HepG2 (cell line): ENCODE results near the gene EIF5A. TPM values are rescaled to one million over a fixed set of nuclear protein-coding genes. Genes with fewer than 3 reads are reported as not detected.
A peak's percentile ranks its signal among the peaks of the same experiment; 100 is the strongest.

ENCODE experiments used
- ATF2 ChIP-seq: sonication (generic); formaldehyde crosslinking; IDR thresholded peaks from 2 replicates; pipeline ENCODE4 v1.4.0; 2020; ENCODE audit warnings: missing genetic modification reagents
- CREB1 ChIP-seq, 2 experiments: fragments of 450-650 bp in 1 of 2; IDR thresholded peaks; 2 replicates each; pipeline ENCODE4 v1.6.1; 2016 to 2017; ENCODE audit warnings: control low read depth in 1 of 2, mild to moderate bottlenecking in 1 of 2, missing compliant biosample characterization in 1 of 2, missing genetic modification characterization in 1 of 2
- ELK4 ChIP-seq: sonication (generic); formaldehyde crosslinking; IDR thresholded peaks from 2 replicates; pipeline ENCODE4 v1.9.0; 2021; ENCODE audit warnings: missing genetic modification reagents, borderline replicate concordance
- ESRRA ChIP-seq: sonication (generic); formaldehyde crosslinking; IDR thresholded peaks from 2 replicates; pipeline ENCODE4 v1.5.1; 2020; ENCODE audit warnings: mild to moderate bottlenecking, low read depth, missing genetic modification reagents
- GZF1 ChIP-seq: sonication (generic); formaldehyde crosslinking; IDR thresholded peaks from 2 replicates; pipeline ENCODE4 v1.5.1; 2020; ENCODE audit warnings: mild to moderate bottlenecking, missing genetic modification reagents
- KDM2A ChIP-seq: sonication (generic); formaldehyde crosslinking; IDR thresholded peaks from 2 replicates; pipeline ENCODE4 v1.4.0; 2020; ENCODE audit warnings: low read depth, missing genetic modification reagents, borderline replicate concordance
- MATR3 ChIP-seq: sonication (generic); formaldehyde crosslinking; IDR thresholded peaks from 2 replicates; pipeline ENCODE4 v1.4.0; 2020; ENCODE audit warnings: missing genetic modification reagents
- MED8 ChIP-seq: sonication (generic); formaldehyde crosslinking; IDR thresholded peaks from 2 replicates; pipeline ENCODE4 v1.8.1; 2023; ENCODE audit warnings: mild to moderate bottlenecking, missing genetic modification reagents; ENCODE audit not compliant: insufficient replicate concordance
- MXD4 ChIP-seq: IDR thresholded peaks from 2 replicates; pipeline ENCODE4 v1.6.1; 2016; ENCODE audit warnings: mild to moderate bottlenecking, missing biosample characterization, missing genetic modification reagents
- PHF21A ChIP-seq: sonication (generic); formaldehyde crosslinking; IDR thresholded peaks from 2 replicates; pipeline ENCODE4 v1.5.0; 2020; ENCODE audit warnings: mild to moderate bottlenecking, missing genetic modification reagents
- SP5 ChIP-seq: IDR thresholded peaks from 2 replicates; pipeline ENCODE4 v1.6.1; 2016; ENCODE audit warnings: low read depth, borderline replicate concordance
- SPEN ChIP-seq: sonication (generic); formaldehyde crosslinking; IDR thresholded peaks from 2 replicates; pipeline ENCODE4 v1.5.1; 2020; ENCODE audit warnings: low read depth, mild to moderate bottlenecking, missing genetic modification reagents
- SRY ChIP-seq: sonication (generic); formaldehyde crosslinking; IDR thresholded peaks from 2 replicates; pipeline ENCODE4 v1.8.0; 2022; ENCODE audit warnings: mild to moderate bottlenecking, missing genetic modification reagents
- ZBTB43 ChIP-seq: sonication (generic); formaldehyde crosslinking; conservative IDR thresholded peaks from 2 replicates; pipeline ENCODE4 v1.4.0; 2020; ENCODE audit warnings: missing genetic modification reagents
- ZEB1 ChIP-seq: IDR thresholded peaks from 2 replicates; pipeline ENCODE4 v1.6.1; 2012; ENCODE audit warnings: mild to moderate bottlenecking, low read depth, inconsistent platforms; ENCODE audit not compliant: insufficient replicate concordance
- ZFP37 ChIP-seq: sonication (generic); formaldehyde crosslinking; IDR thresholded peaks from 2 replicates; pipeline ENCODE4 v1.4.0; 2020; ENCODE audit warnings: missing genetic modification reagents, borderline replicate concordance
- ZNF274 ChIP-seq: sonication (generic); formaldehyde crosslinking; IDR thresholded peaks from 2 replicates; pipeline ENCODE4 v1.5.1; 2020; ENCODE audit warnings: mild to moderate bottlenecking, missing genetic modification reagents
- ZNF597 ChIP-seq: sonication (generic); formaldehyde crosslinking; IDR thresholded peaks from 2 replicates; pipeline ENCODE4 v1.5.0; 2020; ENCODE audit warnings: missing genetic modification reagents
- ZNF619 ChIP-seq: sonication (generic); formaldehyde crosslinking; IDR thresholded peaks from 2 replicates; pipeline ENCODE4 v1.4.0; 2020; ENCODE audit warnings: mild to moderate bottlenecking, missing genetic modification reagents
- ZNF83 ChIP-seq: sonication (generic); formaldehyde crosslinking; IDR thresholded peaks from 2 replicates; pipeline ENCODE4 v1.4.0; 2020; ENCODE audit warnings: missing genetic modification reagents, mild to moderate bottlenecking, borderline replicate concordance
- polyA plus RNA-seq, 8 experiments: library from polyadenylated mRNA; depleted of rRNA in 3 of 8; stranded (reverse) in 7 of 8; unstranded in 1 of 8; fragments of >200 nt; fragmentation: Illumina TruSeq in 4 of 8; extraction: Trizol in 4 of 8; gene quantifications; 2 replicates each; pipeline versions ENCODE4 v1.2.1 to v1.2.3, GENCODE V29; 2011 to 2016; ENCODE audit warnings: low read depth in 4 of 8, missing spikeins in 1 of 8, mixed read lengths in 1 of 8; ENCODE audit not compliant: insufficient read depth in 1 of 8
- total RNA-seq, 5 experiments: library from RNA; depleted of rRNA; stranded (reverse); fragments of >200 nt; fragmentation: Illumina TruSeq; extraction: Trizol; gene quantifications; 2 replicates each; pipeline ENCODE4 v1.2.3, GENCODE V29; 2016; ENCODE audit warnings: low read depth in 1 of 5
- TF ChIP-seq, protein P1 (sequence below): IDR thresholded peaks from 2 replicates; pipeline ENCODE4 v1.6.1; 2016; ENCODE audit warnings: low read depth
- TF ChIP-seq, protein P2 (sequence below): sonication (generic); formaldehyde crosslinking; IDR thresholded peaks from 2 replicates; pipeline ENCODE4 v1.8.0; 2022; ENCODE audit warnings: low read depth, missing genetic modification reagents

The EIF5A gene
- total and polyA plus RNA-seq, 2 of the 13 experiments (the other 11 are each of a cell fraction or from before 2014, with no cell fraction given) = 319 to 337 TPM

GRCh38 chr17:7280519-7281073 lies 26.8 kb upstream of the EIF5A start (continued):
- TF ChIP-seq ESRRA (CRISPR knock-in tag) (no peak), SPEN (CRISPR knock-in tag) (no peak), MED8 (CRISPR knock-in tag) (no peak), KDM2A (CRISPR knock-in tag) (peak; percentile 87), MATR3 (no peak), ATF2 (CRISPR knock-in tag) (peak; percentile 18; the same call in 1 of the 2 replicates), SP5 (CRISPR knock-in tag) (no peak), ZNF83 (CRISPR knock-in tag) (no peak), CREB1 (IDR thresholded peaks at IDR 0.05) (no peak), CREB1 (CRISPR knock-in tag; IDR thresholded peaks at IDR 0.05) (no peak), ELK4 (CRISPR knock-in tag) (no peak), ZNF619 (CRISPR knock-in tag) (no peak; the same call in 1 of the 2 replicates), ZEB1 (peak; percentile 37), MXD4 (CRISPR knock-in tag) (no peak; the same call in 1 of the 2 replicates), SRY (peak; percentile 69; the same call in 1 of the 2 replicates), ZFP37 (peak; percentile 82; the same call in 1 of the 2 replicates), GZF1 (CRISPR knock-in tag) (no peak), ZNF274 (CRISPR knock-in tag) (peak; percentile 78; the same call in 1 of the 2 replicates), ZNF597 (CRISPR knock-in tag) (no peak), ZBTB43 (CRISPR knock-in tag) (no peak), PHF21A (CRISPR knock-in tag) (no peak)
- TF ChIP-seq, protein P1, sequence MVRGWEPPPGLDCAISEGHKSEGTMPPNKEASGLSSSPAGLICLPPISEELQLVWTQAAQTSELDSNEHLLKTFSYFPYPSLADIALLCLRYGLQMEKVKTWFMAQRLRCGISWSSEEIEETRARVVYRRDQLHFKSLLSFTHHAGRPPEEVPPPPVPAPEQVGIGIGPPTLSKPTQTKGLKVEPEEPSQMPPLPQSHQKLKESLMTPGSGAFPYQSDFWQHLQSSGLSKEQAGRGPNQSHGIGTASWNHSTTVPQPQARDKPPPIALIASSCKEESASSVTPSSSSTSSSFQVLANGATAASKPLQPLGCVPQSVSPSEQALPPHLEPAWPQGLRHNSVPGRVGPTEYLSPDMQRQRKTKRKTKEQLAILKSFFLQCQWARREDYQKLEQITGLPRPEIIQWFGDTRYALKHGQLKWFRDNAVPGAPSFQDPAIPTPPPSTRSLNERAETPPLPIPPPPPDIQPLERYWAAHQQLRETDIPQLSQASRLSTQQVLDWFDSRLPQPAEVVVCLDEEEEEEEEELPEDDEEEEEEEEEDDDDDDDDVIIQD (CRISPR knock-in tag) = 0 out of 2 replicates have a peak, but pooled peaks have one; percentile 22
- TF ChIP-seq, protein P2, sequence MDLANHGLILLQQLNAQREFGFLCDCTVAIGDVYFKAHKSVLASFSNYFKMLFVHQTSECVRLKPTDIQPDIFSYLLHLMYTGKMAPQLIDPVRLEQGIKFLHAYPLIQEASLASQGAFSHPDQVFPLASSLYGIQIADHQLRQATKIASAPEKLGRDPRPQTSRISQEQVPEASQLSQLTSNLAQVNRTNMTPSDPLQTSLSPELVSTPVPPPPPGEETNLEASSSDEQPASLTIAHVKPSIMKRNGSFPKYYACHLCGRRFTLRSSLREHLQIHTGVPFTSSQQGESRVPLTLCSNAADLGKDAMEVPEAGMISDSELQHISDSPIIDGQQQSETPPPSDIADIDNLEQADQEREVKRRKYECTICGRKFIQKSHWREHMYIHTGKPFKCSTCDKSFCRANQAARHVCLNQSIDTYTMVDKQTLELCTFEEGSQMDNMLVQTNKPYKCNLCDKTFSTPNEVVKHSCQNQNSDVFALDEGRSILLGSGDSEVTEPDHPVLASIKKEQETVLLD (CRISPR knock-in tag) = no peak
